Right hindlimb (tissue), 1 donor: ENCODE results near the gene DMD.
"Not testable (repeated sequence)": the region's sequence is repeated elsewhere in the genome, so short reads cannot be mapped to it uniquely, and the experiment has no call there.

ENCODE experiments used
- DNase-seq: peaks from one replicate; pipeline ENCODE4 v3.0.0-alpha.2; 2018

The DMD gene

GRCh38 chrX:31377821-31378220 is 1833.5 kb downstream of the DMD start:
- DNase-seq = not testable (repeated sequence)

- DNase-seq = peak; percentile 19
Measured at GRCh38 chrX:31376408-31377022, 1834.8 kb downstream of the DMD start.

- no peak for DNase-seq
Measured at GRCh38 chrX:31374786-31375185, 1836.6 kb downstream of the DMD start.

GRCh38 chrX:31371956-31372355 is 1839.4 kb downstream of the DMD start:
- DNase-seq = no peak

- no peak for DNase-seq
Measured at GRCh38 chrX:31367816-31368215, 1843.5 kb downstream of the DMD start.

- DNase-seq = no peak
Measured at GRCh38 chrX:31366041-31366440, 1845.3 kb downstream of the DMD start.

GRCh38 chrX:31356275-31357212 is 1854.8 kb downstream of the DMD start:
- no peak for DNase-seq

- DNase-seq = no peak
Measured at GRCh38 chrX:31355206-31355955, 1856.0 kb downstream of the DMD start.

- no peak for DNase-seq
Measured at GRCh38 chrX:31353095-31353494, 1858.3 kb downstream of the DMD start.

- no peak for DNase-seq
Measured at GRCh38 chrX:31350808-31351074, 1860.6 kb downstream of the DMD start.

GRCh38 chrX:31349515-31349914 is 1861.8 kb downstream of the DMD start:
- no peak for DNase-seq

GRCh38 chrX:31340587-31340986 is 1870.8 kb downstream of the DMD start:
- DNase-seq = no peak

GRCh38 chrX:31338991-31339350 is 1872.4 kb downstream of the DMD start:
- no peak for DNase-seq

GRCh38 chrX:31337332-31337731 is 1874.0 kb downstream of the DMD start:
- no peak for DNase-seq

GRCh38 chrX:31336419-31336818 is 1874.9 kb downstream of the DMD start:
- no peak for DNase-seq

- no peak for DNase-seq
Measured at GRCh38 chrX:31334997-31335396, 1876.4 kb downstream of the DMD start.

- DNase-seq = no peak
Measured at GRCh38 chrX:31333165-31333831, 1878.1 kb downstream of the DMD start.

GRCh38 chrX:31331928-31332327 is 1879.4 kb downstream of the DMD start:
- no peak for DNase-seq

- no peak for DNase-seq
Measured at GRCh38 chrX:31331015-31331414, 1880.3 kb downstream of the DMD start.

- DNase-seq = no peak
Measured at GRCh38 chrX:31329298-31329697, 1882.1 kb downstream of the DMD start.

GRCh38 chrX:31323658-31324057 is 1887.7 kb downstream of the DMD start:
- DNase-seq = no peak

GRCh38 chrX:31320740-31321139 is 1890.6 kb downstream of the DMD start:
- DNase-seq = no peak

- no peak for DNase-seq
Measured at GRCh38 chrX:31319586-31319985, 1891.8 kb downstream of the DMD start.
